NT2/D1 (cell line): ENCODE measurements around the gene MSRB3.

Experiments
- SUZ12 ChIP-seq: IDR thresholded peaks from 2 replicates; pipeline ENCODE4 v1.6.1; 2011; ENCODE audit not compliant: insufficient read length, insufficient read depth; ENCODE audit errors: extremely low read depth
- YY1 ChIP-seq: IDR thresholded peaks from 2 replicates; pipeline ENCODE4 v1.6.1; 2011; ENCODE audit not compliant: insufficient read length, insufficient read depth
- ZNF274 ChIP-seq: IDR thresholded peaks from 2 replicates; pipeline ENCODE4 v1.6.1; 2011; ENCODE audit warnings: mild to moderate bottlenecking, low read depth, low read length

GRCh38 chr12:65257986-65258385 is 20.5 kb upstream of the MSRB3 start:
- TF ChIP-seq SUZ12 (no peak), YY1 (no peak), ZNF274 (no peak)
